GM21825 (cell line): ENCODE results near the gene CAPN12.

ENCODE experiments used
- ATAC-seq: cut with Tn5 transposase; IDR thresholded peaks from one replicate; pipeline ENCODE4 v1.9.1; 2021; ENCODE audit warnings: mild to moderate bottlenecking, moderate library complexity; ENCODE audit not compliant: unreplicated experiment

CAPN12 gene

GRCh38 chr19:38683393-38684077, 60.7 kb downstream of the CAPN12 start:
- no peak for ATAC-seq

GRCh38 chr19:38682872-38683392, 61.3 kb downstream of the CAPN12 start:
- no peak for ATAC-seq

- no peak for ATAC-seq
These were observed 61.9 kb downstream of the CAPN12 start for GRCh38 chr19:38682195-38682867.
